Thoracic aorta (tissue), 2 donors: Measurements from ENCODE around the gene PKD1. TPM values are rescaled to one million over a fixed set of nuclear protein-coding genes. Genes with fewer than 3 reads are reported as not detected.
A peak's percentile ranks its signal among the peaks of the same experiment; 100 is the strongest.

ENCODE experiments used
- ATAC-seq: fragments of 150-250 bp; one replicate; pipeline ENCODE4 v1.8.0; 2017; ENCODE audit warnings: low read depth; ENCODE audit not compliant: insufficient number of reproducible peaks, low FRiP score
- DNase-seq: peaks from one replicate; pipeline ENCODE4 v3.0.0-alpha.2; 2020; ENCODE audit warnings: low spot score
- H3K27ac ChIP-seq, 2 donors: fragments of 200-600 bp; sonication (generic); 1 replicate in 1 of 2; 2 replicates in 1 of 2; pipeline ENCODE4 v1.5.1; 2016; ENCODE audit warnings: mild to moderate bottlenecking in 2 of 2, moderate library complexity in 2 of 2
- H3K27me3 ChIP-seq: fragments of 200-600 bp; sonication (generic); replicated peaks from 2 replicates; pipeline ENCODE4 v1.6.0; 2016; ENCODE audit warnings: mild to moderate bottlenecking; ENCODE audit not compliant: insufficient read depth
- H3K36me3 ChIP-seq: fragments of 200-600 bp; sonication (generic); one replicate; pipeline ENCODE4 v1.5.1; 2016
- H3K4me1 ChIP-seq, 2 donors: fragments of 200-600 bp; sonication (generic); 1 replicate in 1 of 2; 2 replicates in 1 of 2; pipeline versions ENCODE4 v1.5.1 to v1.6.0; 2016; ENCODE audit warnings: low read depth in 2 of 2, mild to moderate bottlenecking in 1 of 2; ENCODE audit not compliant: control insufficient read depth in 1 of 2
- H3K4me3 ChIP-seq: fragments of 200-600 bp; sonication (generic); 2 replicates; pipeline ENCODE4 v1.5.1; 2016; ENCODE audit warnings: mild to moderate bottlenecking
- H3K9me3 ChIP-seq: fragments of 200-600 bp; sonication (generic); 2 replicates; pipeline ENCODE4 v1.5.1; 2016
- total RNA-seq, 2 donors: library from RNA; depleted of rRNA; stranded (reverse); fragments of >200 nt; gene quantifications; one replicate each; pipeline versions ENCODE4 v1.1.0 to v1.2.3, GENCODE V29; 2016
- TF ChIP-seq, protein P1 (sequence below): fragments of 200-600 bp; sonication (generic); IDR thresholded peaks from one replicate; pipeline ENCODE4 v1.5.1; 2019; ENCODE audit warnings: antibody characterized with exemption

Gene PKD1
- total RNA-seq, 2 donors from 2014 or later = 838 to 1,071 TPM

DNA sequence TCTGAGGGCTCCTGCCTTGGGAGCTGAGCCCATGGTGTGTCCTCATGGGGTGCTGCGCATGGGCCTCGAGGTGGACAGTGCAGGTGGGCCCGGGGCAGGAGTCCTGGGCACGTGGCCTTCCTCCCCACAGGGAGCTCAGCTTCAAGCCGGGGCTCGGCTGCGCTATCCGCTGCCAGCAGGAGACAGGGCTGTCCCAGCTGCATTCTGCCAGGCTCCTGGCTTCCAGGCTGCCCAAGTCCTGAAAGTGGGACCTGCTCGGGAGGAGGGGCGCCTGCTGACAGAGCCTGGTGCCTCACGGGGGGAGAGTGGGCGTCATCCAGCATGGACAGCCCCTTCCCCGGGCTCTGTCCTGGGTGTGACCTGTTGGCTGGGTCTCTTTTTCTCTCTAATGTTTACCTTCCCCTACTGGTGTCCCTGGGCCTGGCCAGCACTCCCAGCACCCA, 27.0 kb upstream of the PKD1 start:
- no peak overlapping the region for H3K27ac ChIP-seq
- TF ChIP-seq, protein P1, sequence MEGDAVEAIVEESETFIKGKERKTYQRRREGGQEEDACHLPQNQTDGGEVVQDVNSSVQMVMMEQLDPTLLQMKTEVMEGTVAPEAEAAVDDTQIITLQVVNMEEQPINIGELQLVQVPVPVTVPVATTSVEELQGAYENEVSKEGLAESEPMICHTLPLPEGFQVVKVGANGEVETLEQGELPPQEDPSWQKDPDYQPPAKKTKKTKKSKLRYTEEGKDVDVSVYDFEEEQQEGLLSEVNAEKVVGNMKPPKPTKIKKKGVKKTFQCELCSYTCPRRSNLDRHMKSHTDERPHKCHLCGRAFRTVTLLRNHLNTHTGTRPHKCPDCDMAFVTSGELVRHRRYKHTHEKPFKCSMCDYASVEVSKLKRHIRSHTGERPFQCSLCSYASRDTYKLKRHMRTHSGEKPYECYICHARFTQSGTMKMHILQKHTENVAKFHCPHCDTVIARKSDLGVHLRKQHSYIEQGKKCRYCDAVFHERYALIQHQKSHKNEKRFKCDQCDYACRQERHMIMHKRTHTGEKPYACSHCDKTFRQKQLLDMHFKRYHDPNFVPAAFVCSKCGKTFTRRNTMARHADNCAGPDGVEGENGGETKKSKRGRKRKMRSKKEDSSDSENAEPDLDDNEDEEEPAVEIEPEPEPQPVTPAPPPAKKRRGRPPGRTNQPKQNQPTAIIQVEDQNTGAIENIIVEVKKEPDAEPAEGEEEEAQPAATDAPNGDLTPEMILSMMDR = no peak
- ATAC-seq (no peak), DNase-seq (no peak)
- peaks cover 4% of the 10 kb centered on the region for H3K36me3 ChIP-seq
- H3K27me3 ChIP-seq = no peaks in the 10 kb centered on the region
- H3K4me3 ChIP-seq = no peak overlapping the region
- H3K4me1 ChIP-seq = peaks cover 7 to 37% of the 10 kb centered on the region in 2 donors
- no peaks in the 10 kb centered on the region for H3K9me3 ChIP-seq

DNA sequence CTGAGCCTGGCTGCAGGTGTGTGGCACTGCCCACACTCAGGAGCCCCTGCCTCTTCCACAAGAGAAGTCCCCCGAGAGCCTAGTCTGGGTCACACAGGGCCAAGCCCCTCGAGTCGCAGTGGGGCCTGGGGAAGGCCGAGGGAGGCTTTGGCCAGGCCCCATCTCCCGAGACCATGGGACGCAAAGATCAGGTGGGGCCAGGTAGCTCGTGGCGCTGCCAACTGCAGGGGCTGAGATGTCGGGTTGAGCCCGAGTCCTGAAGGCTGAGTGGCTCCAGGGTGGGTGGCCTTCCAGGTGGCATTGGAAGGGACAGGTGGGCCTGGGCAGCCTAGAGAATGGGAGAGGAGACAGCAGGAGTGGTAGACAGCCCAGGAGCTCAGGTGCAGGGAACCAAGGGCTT, 26.2 kb upstream of the PKD1 start:
- no peak overlapping the region for H3K4me3 ChIP-seq
- H3K27ac ChIP-seq = peak overlapping the region in 1 of 2 donors; percentile 12
- H3K36me3 ChIP-seq = no peaks in the 10 kb centered on the region
- TF ChIP-seq, protein P1 = no peak
- peaks cover 10 to 44% of the 10 kb centered on the region in 2 donors for H3K4me1 ChIP-seq
- no peak for DNase-seq
- ATAC-seq = no peak
- H3K9me3 ChIP-seq = no peaks in the 10 kb centered on the region
- no peaks in the 10 kb centered on the region for H3K27me3 ChIP-seq

DNA sequence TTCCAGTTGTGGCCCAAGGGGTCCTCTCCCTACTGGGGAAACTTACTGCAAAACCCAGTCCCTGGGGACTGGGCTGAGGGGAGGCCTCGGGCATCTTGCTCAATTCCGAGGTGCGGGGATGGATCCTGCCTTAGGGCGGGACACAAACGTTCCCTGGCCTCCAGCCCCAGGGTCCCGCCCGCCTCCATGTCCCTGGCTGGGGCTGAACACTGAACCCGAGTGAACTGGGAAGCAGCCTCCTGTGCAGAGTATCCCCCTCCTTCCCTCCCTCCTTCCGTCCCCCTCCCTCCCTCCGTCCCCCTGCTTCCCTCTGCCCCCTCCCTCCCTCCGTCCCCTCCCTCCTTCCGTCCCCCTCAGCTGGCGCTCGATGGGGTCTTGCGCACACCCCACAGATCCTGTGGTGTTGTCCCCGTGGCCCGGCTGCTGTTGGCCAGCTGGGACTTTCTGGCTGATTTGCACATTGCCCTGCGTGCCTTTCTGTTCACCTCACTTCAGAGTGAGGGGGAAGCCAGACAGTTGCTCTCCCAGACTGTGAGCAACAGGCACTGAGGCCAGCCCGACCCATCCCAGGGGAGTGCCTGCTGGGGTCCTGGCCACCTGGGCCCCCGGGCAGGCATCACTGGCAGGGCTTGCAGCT, 25.3 kb upstream of the PKD1 start:
- no peak overlapping the region for H3K4me3 ChIP-seq
- H3K9me3 ChIP-seq = no peaks in the 10 kb centered on the region
- ATAC-seq = no peak
- H3K4me1 ChIP-seq = peaks cover 16 to 48% of the 10 kb centered on the region in 2 donors
- no peaks in the 10 kb centered on the region for H3K36me3 ChIP-seq
- no peak for DNase-seq
- no peaks in the 10 kb centered on the region for H3K27me3 ChIP-seq
- peak overlapping the region in 1 of 2 donors; percentile 44 for H3K27ac ChIP-seq
- TF ChIP-seq, protein P1 = no peak

DNA sequence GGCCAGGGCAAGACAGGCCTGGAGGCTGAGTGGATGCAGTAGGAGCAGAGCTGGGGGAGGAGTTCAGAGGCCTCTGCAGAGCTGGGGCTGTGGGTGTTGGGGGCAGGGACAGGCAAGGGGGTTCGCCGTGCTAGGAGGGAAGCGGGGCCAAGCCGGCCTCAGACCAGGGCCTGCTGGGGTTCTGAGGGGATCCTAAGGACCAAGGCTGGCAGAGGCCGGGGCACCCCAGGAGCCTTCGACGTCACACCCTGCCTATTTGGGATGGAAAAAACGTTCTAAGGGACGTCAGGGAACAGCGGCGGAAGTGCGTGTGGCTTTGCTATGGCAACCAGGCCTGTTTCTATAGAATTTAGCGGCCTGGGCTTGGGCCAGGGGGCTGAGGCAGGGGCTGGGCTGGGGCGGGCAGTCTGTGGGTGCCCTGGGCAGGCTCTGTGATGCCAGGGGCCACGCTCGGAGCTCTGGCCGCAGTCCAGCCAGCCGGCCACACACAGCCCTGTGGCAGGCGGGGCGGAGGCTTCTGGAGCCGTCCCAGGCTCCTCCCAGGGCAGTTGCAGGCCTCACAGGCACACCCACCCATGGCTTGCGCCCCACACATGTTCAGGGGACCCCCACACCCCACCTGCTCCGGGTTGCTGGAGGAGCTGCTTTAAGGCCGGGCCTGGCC, 23.6 kb upstream of the PKD1 start:
- peak overlapping the region; percentile 60 for H3K4me3 ChIP-seq
- no peaks in the 10 kb centered on the region for H3K27me3 ChIP-seq
- DNase-seq (no peak), ATAC-seq (no peak)
- H3K9me3 ChIP-seq = no peaks in the 10 kb centered on the region
- H3K36me3 ChIP-seq = no peaks in the 10 kb centered on the region
- peak overlapping the region; percentile 23 to 56 for H3K27ac ChIP-seq
- TF ChIP-seq, protein P1 = no peak
- peaks cover 17 to 54% of the 10 kb centered on the region in 2 donors for H3K4me1 ChIP-seq

DNA sequence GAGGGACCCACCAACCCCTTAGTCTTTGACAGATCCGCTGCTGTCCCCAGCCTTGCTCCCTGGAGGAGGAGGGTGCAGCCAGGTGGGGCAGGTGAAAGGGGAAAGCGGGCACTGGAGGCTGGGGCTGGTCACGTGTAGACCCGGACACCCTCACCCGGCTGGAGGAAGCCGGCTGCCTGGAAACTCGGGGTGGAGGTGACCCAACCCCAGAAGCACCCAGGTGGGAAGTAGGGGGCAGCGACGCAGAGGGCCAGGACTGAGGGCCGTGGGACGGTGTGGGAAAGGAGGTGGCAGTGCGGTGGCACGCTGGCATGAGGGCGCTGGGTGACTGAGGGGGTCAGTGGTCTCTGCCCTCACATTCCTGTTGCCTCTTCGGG, 22.6 kb upstream of the PKD1 start:
- TF ChIP-seq, protein P1 = no peak
- no peaks in the 10 kb centered on the region for H3K36me3 ChIP-seq
- H3K27ac ChIP-seq = peak overlapping the region in 1 of 2 donors; percentile 56
- no peak for DNase-seq
- H3K9me3 ChIP-seq = no peaks in the 10 kb centered on the region
- H3K4me1 ChIP-seq = peaks cover 28 to 64% of the 10 kb centered on the region in 2 donors
- no peak overlapping the region for H3K4me3 ChIP-seq
- H3K27me3 ChIP-seq = no peaks in the 10 kb centered on the region
- ATAC-seq = no peak
